Measurements from ENCODE around the gene CDC42BPB. TPM values are rescaled to one million over a fixed set of nuclear protein-coding genes. Genes with fewer than 3 reads are reported as not detected.

CDC42BPB gene
- total RNA-seq, 1 donor from 2014 or later: 187 TPM

DNA sequence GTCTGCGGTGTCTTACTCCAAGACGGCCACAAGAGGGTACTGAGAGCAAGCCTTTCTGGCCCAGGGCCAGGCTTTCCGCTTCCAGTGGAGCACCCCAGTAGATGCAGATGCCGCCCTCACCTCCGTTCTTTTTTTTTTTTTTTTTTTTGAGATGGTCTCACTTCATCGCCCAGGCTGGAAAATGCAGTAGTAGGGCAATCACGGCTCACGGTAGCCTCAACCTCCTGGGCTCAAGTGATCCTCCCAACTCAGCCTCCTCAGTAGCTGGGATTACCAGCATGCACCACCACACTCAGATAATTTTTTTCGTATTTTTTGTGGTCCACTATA, 21.0 kb upstream of the CDC42BPB start:
- H3K9me3 Mint-ChIP-seq (ENCODE audit: unreplicated experiment): no peaks in the 10 kb centered on the region
- H3K27me3 Mint-ChIP-seq (ENCODE audit: unreplicated experiment): peaks cover 2% of the 10 kb centered on the region
- TF ChIP-seq, protein P1, sequence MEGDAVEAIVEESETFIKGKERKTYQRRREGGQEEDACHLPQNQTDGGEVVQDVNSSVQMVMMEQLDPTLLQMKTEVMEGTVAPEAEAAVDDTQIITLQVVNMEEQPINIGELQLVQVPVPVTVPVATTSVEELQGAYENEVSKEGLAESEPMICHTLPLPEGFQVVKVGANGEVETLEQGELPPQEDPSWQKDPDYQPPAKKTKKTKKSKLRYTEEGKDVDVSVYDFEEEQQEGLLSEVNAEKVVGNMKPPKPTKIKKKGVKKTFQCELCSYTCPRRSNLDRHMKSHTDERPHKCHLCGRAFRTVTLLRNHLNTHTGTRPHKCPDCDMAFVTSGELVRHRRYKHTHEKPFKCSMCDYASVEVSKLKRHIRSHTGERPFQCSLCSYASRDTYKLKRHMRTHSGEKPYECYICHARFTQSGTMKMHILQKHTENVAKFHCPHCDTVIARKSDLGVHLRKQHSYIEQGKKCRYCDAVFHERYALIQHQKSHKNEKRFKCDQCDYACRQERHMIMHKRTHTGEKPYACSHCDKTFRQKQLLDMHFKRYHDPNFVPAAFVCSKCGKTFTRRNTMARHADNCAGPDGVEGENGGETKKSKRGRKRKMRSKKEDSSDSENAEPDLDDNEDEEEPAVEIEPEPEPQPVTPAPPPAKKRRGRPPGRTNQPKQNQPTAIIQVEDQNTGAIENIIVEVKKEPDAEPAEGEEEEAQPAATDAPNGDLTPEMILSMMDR (IDR thresholded peaks at IDR 0.05; ENCODE audit: unreplicated experiment): peak; percentile 63
- no peaks in the 10 kb centered on the region for H3K4me1 Mint-ChIP-seq (ENCODE audit: unreplicated experiment)
- peak; percentile 66 for DNase-seq (ENCODE audit: low spot score)
- no peaks in the 10 kb centered on the region for H3K36me3 Mint-ChIP-seq (ENCODE audit: low read depth, unreplicated experiment)
- no peak overlapping the region for H3K27ac Mint-ChIP-seq (ENCODE audit: unreplicated experiment)
- H3K4me3 Mint-ChIP-seq (ENCODE audit: unreplicated experiment): no peak overlapping the region

DNA sequence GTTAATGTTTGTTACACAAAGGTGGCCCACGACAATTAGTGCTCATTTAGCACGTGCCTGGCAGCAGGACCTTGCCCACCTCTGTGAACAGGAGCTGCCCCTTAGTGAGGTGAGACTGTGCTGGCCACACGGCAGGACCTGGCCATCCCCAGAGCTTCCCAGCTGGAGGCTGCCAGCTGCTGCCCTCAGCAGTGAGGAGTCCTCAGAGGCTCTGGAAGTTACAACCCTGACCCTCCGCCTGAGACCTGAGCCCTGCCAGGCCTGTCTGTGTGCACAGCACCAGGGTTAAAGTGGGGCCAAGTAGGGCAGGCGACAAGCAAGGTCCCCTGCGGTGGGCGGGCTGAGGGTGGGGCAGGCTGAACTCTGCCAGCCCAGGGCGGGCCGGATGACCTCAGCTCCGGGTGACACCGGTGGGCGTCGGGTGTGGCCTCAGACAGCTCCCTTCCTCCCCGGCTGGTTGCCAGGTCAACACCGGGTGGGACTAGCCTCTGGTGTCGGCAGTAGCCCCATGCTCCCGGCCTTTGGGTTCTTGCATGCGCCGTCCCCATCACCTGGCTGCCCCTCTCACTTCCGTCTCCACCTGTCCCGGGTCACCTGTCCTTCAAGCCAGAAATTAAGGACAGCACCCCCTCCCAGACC, 17.5 kb upstream of the CDC42BPB start:
- Mint-ChIP-seq H3K27ac (ENCODE audit: unreplicated experiment) (no peak overlapping the region), H3K27me3 (ENCODE audit: unreplicated experiment) (peaks cover 2% of the 10 kb centered on the region)
- no peak for DNase-seq (ENCODE audit: low spot score)

DNA sequence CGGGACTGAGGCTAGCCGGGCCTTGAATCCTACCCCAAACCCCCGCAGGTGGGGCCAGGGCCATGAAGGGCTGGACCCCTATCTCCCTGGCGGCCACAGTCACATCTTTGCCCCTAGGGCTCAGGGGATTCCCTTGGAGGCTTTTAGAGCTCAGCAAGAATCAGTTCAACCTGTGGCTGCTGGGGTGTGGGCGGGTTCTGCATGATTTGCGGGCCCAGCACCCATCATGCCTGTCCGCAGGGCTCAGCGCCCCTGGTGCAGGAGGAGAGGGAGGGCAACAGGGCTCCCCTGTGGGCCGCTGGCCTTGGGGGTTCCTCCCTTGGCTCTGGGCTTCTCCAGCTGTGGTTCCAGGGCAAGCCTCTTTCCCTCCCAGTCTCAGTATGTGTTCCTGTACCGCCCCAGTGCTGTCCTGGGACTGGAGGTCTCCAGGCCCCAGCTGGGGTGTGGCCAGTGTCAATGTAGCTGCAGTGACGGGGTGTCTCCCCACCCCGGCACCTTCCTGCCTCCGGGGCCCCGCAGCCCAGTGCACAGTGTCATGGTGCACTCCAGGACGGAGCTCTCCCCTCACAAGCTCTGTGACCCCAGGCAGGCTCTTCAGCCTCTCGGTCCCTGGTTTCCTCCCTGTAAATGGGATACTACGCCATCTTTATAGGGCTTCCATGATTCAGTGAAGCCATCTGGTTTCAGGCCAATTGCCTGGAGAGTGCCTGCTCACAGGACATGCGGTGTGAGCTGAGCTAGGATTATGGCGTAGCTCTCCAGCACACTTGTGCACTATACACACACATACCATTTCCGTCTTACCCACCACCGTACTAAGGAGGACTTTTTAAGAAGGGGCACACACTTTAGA, 16.8 kb upstream of the CDC42BPB start:
- DNase-seq (ENCODE audit: low spot score): no peak
- H3K4me1 Mint-ChIP-seq (ENCODE audit: unreplicated experiment): no peaks in the 10 kb centered on the region
- H3K9me3 Mint-ChIP-seq (ENCODE audit: unreplicated experiment): no peaks in the 10 kb centered on the region
- peak overlapping the region; percentile 44 for H3K4me3 Mint-ChIP-seq (ENCODE audit: unreplicated experiment)
- H3K27ac Mint-ChIP-seq (ENCODE audit: unreplicated experiment): no peak overlapping the region
- no peaks in the 10 kb centered on the region for H3K36me3 Mint-ChIP-seq (ENCODE audit: low read depth, unreplicated experiment)
- TF ChIP-seq, protein P1 (IDR thresholded peaks at IDR 0.05; ENCODE audit: unreplicated experiment): no peak
- H3K27me3 Mint-ChIP-seq (ENCODE audit: unreplicated experiment): peaks cover 2% of the 10 kb centered on the region

More for the DNA sequence above, 17.5 kb upstream of the CDC42BPB start:
- Mint-ChIP-seq H3K36me3 (ENCODE audit: low read depth, unreplicated experiment) (no peaks in the 10 kb centered on the region), H3K9me3 (ENCODE audit: unreplicated experiment) (no peaks in the 10 kb centered on the region), H3K4me1 (ENCODE audit: unreplicated experiment) (no peaks in the 10 kb centered on the region), H3K4me3 (ENCODE audit: unreplicated experiment) (peak overlapping the region; percentile 44)
- TF ChIP-seq, protein P1 (IDR thresholded peaks at IDR 0.05; ENCODE audit: unreplicated experiment): no peak

DNA sequence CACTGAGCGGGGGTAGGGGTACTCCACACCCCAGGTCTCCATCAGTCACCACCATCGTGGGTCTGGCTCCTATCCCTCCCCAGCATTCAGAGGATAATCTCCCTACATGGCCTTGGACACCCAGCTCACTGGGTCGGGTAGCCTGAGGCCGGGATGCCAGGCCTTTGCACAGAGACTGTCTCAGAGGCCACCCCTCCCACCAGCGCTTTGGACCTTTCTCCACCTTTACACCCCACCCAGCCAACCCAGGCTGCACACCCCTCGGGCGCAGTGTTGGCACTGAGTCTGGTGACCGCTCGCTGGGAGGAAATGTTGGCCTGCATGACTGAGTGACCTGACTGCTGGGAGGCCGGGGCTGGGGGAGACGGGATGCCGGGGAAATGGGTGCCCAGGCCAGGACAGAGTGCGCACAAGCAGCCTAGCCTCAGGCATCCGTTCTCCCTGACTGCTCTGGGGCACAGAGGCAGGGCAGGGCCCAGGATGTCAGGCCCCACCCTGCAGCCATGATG, 16.1 kb upstream of the CDC42BPB start:
- H3K4me3 Mint-ChIP-seq (ENCODE audit: unreplicated experiment): no peak overlapping the region
- H3K27ac Mint-ChIP-seq (ENCODE audit: unreplicated experiment): no peak overlapping the region

More for the DNA sequence above, 16.1 kb upstream of the CDC42BPB start:
- no peaks in the 10 kb centered on the region for H3K9me3 Mint-ChIP-seq (ENCODE audit: unreplicated experiment)
- H3K27me3 Mint-ChIP-seq (ENCODE audit: unreplicated experiment): peaks cover 2% of the 10 kb centered on the region
- DNase-seq (ENCODE audit: low spot score): no peak
- TF ChIP-seq, protein P1 (IDR thresholded peaks at IDR 0.05; ENCODE audit: unreplicated experiment): no peak
- no peaks in the 10 kb centered on the region for H3K4me1 Mint-ChIP-seq (ENCODE audit: unreplicated experiment)
- H3K36me3 Mint-ChIP-seq (ENCODE audit: low read depth, unreplicated experiment): no peaks in the 10 kb centered on the region
